Myocyte (in vitro differentiated cells): Measurements from ENCODE around the gene MFSD11. TPM values are rescaled to one million over a fixed set of nuclear protein-coding genes. Genes with fewer than 3 reads are reported as not detected.
"Not testable (repeated sequence)": the region's sequence is repeated elsewhere in the genome, so short reads cannot be mapped to it uniquely, and the experiment has no call there.

Experiments
- DNase-seq: peaks from one replicate; pipeline ENCODE4 v3.0.0-alpha.2; 2012; ENCODE audit warnings: low read depth
- total RNA-seq: library from RNA; depleted of rRNA; stranded (reverse); fragments of >200 nt; gene quantifications from 2 replicates; pipeline ENCODE4 v1.2.3, GENCODE V29; 2014

Gene MFSD11
- total RNA-seq, 1 donor from 2014 or later, result 47.2 TPM

- peak; percentile 98 for DNase-seq
Measured at GRCh38 chr17:76726231-76726775, 11.6 kb upstream of the MFSD11 start, which contains the start of gene JMJD6. JMJD6 (minus strand) TSS chr17:76726606; CDS start chr17:76726475, 131 bp downstream.

DNA sequence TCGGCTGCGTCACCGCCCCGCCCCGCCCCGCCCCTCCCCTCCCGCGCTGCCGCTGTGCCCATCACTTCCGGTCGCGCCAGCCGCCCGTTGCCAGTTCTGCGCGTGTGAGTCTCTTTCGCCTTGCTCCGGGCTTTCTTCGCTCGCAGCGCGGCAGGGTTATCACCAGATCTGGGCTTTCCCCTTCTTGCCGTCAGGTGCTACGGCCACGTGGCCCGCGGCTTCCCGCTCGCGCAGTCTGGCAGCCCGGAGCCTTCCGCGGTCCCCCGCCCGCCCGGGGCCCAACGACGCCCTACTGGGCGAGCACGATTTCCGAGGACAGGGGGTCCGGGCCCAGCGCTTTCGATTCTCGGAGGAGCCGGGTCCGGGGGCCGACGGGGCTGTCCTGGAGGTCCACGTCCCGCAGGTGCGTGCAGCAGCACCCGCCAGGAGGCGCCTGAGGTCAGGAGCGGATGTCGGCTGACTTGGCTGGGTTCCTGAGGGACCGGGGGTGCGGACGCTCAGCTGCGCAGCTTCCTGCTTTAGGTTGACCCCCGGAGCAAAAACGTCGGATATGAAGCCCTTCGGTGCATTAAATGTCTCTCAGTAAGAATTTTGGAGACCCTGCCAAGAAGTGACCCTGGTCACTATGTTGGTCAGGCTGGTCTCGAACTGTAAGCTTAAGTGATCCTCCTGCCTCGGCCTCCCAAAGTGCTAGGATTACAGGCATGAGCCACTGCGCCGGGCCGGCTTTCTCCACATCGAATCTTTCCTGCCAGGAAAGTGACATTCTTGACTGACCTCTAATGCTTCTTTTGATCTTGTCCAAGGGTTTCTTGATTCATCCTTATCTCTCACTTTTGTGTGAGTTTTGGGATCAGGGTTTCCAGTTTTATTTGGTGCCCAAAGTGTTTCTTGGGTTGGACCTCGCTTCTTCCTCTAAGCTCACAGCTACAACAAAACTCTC, 10.9 kb upstream of the MFSD11 start, which contains the start of gene METTL23:
Gene METTL23 (plus strand): TSS at position 64 of the 943 bp plus-strand sequence. CDS start 2,872 bp downstream, outside the sequence.
- DNase-seq, result peak; percentile 76

DNA sequence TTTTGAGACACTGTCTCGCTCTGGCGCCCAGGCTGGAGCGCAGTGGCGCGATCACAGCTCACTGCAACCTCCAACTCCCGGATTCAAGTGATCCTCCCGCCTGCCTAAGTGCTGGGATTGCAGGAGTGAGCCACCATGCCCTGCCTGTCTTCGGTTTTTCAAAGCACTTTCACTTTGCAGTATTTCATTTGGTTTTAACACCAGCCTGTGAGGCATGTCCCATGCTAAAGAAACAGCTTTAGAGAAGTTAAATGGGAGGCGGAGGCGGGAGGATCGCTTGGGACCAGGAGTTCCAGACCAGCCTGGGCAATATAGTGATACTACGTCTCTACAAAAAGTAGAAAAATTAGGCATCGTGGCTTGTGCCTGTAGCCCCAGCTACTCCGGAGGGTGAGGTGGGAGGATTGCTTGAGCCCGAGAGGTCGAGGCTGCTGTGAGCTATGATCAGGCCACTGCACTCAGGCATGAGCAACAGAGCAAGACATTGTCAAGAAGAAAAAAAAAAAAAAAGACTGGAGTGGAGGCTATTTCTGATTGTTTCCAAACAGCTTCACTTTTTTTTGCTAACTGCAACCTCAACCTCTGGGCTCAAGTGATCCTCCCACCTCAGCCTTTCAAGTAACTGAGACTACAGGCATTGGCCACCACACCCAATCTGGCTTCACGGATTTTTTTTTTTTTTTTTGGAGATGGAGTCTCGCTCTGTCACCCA, 10.0 kb upstream of the MFSD11 start:
- DNase-seq, result no peak

DNA sequence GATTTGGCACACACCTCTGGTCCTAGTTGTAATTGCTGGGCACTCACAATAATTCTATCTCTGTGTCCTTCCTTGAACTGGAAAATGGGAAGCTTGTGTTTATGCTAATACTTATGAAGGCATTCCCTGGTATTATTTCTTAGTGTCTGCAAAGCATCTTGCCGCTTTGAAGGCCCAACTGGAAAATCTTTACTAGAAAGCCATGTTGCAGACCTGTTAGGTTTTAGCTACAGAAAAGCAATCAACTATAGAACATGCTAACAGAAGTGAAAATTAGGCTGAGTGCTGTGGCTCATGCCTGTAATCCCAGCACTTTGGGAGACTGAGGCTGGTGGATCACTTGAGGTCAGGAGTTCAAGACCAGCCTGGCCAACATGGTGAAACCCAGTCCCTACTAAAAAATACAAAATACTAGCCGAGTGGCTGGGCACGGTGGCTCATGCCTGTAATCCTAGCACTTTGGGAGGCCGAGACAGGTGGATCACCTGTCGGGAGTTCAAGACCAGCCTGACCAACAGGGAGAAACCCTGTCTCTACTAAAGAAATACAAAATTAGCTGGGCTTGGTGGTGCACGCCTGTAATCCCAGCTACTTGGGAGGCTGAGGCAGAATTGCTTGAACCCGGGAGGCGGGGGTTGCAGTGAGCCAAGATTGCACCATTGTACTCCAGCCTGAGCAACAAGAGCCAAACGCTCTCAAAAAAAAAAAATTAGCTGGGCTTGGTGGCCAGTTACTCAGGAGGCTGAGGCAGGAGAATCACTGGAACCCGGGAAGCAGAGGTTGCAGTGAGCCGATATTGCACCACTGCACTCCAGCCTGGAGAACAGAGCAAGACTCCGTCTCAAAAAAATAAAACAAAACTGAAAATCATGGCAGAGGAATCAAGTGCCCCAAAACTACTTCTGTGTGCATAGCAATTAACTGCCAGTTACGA, 5.9 kb upstream of the MFSD11 start:
- not testable (repeated sequence) for DNase-seq

- DNase-seq, result no peak
Measured at GRCh38 chr17:76732734-76733617, 4.9 kb upstream of the MFSD11 start.

DNA sequence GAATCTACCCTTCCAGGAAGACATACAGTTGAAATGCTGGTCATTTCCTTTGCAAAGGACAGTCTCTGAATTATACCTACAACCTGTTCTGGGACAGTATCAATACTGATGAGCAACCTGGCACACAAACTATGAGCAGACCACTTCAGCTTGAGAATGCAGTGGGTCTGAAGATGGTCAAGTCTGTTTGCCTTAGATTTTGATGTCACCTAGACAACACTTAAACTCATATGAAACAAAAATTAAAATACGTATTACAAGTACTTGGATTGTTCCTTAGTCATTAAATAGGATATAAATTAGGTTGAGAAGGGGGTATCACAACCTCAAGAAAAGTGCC, 4.3 kb upstream of the MFSD11 start:
- no peak for DNase-seq

GRCh38 chr17:76734080-76734840, 3.7 kb upstream of the MFSD11 start:
- no peak for DNase-seq

- DNase-seq, result no peak
Measured at GRCh38 chr17:76735006-76735405, 2.9 kb upstream of the MFSD11 start.

- no peak for DNase-seq
Measured at GRCh38 chr17:76735586-76736348, 2.2 kb upstream of the MFSD11 start.

- peak; percentile 78 for DNase-seq
Measured at GRCh38 chr17:76736349-76737081, 1.4 kb upstream of the MFSD11 start.

DNA sequence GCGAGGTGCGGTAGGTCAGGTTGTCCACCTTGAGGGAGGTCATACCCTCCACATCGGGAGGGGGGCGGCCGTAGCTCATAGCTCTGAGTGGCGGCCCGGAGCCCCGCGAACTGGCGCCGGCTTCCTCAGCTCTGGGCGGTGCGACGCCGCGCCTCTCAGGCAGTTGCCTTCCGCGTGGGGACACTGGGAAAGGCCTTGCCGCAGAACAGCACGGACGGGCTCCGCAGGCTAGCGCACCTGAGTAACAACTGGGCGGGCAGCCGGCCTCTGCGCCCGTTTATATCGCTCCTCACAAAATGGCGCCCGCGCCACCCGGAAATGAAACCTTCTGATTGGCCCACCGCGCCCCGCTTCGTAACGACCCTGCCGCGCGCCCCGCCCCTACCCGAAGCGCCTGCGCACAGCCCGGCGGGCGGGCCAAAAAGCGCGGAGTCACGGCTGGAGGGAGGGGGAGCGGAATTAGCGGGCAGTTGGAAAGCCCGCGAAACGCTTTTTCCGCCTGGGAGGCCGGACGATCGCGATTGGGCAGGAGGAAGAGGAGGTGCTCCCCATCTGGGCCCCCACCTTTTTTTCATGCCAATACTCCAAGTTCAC, 740 bp upstream of the MFSD11 start, which contains the start of gene SRSF2:
Gene SRSF2 (minus strand): TSS at position 250 of the 594 bp plus-strand sequence. CDS start 171 bp downstream, at position 79.
- peak; percentile 98 for DNase-seq

GRCh38 chr17:76738468-76738850, 540 bp downstream of the MFSD11 start:
- DNase-seq, result peak; percentile 36

DNA sequence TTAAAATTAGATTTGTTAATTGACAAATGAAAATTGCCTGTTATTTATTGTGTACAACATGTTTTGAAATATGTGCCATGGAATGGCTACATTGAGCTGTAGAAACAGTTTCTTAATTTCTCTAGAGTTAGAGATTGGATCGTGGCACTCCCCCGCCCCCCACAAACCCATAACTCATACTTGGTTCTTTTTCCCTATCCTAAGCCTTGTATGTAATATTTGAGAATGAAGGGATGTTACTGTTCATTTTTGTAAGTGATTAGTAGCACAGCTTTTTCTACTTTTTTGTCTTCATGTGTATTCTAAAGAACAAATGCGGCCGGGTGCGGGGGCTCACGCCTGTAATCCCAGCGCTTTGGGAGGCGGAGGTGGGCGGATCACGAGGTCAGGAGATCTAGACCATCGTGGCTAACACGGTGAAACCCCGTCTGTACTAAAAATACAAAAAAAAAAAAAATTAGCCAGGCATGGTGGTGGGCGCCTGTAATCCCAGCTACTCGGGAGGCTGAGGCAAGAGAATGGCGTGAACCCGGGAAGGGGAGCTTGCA, 1.7 kb downstream of the MFSD11 start:
- DNase-seq, result not testable (repeated sequence)

GRCh38 chr17:76740329-76741118, 2.6 kb downstream of the MFSD11 start:
- DNase-seq, result peak; percentile 51

- DNase-seq, result no peak
Measured at GRCh38 chr17:76742958-76743357, 5.0 kb downstream of the MFSD11 start.

DNA sequence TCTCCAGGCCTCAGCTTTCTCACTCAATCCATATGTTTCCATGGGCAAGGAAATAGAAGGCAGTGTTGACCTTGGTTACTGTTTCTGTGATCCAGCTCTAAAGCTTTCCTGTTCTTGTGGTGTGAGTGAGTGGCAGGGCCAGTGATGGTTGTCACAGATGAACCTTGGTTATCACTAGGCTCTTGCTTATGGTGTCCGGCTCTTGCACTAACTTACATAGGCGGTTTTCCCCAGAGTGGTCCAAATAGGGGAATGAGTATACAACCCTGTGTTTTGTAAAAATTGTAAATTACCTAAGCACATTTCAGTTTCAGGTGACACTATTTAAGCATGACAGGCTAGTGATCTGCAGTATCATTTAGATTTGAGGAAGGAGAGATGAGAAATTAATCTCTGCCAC, 6.8 kb downstream of the MFSD11 start:
- no peak for DNase-seq
